ENCODE results near the gene FGF14.

FGF14 gene

GRCh38 chr13:101746513-101746912 is 655.3 kb downstream of the FGF14 start:
- no peak for DNase-seq (ENCODE audit: low read depth in 1 of 2, low spot score in 1 of 2)

- no peak for DNase-seq (ENCODE audit: low read depth in 1 of 2, low spot score in 1 of 2)
Measured at GRCh38 chr13:101739382-101740178, 662.3 kb downstream of the FGF14 start.

DNA sequence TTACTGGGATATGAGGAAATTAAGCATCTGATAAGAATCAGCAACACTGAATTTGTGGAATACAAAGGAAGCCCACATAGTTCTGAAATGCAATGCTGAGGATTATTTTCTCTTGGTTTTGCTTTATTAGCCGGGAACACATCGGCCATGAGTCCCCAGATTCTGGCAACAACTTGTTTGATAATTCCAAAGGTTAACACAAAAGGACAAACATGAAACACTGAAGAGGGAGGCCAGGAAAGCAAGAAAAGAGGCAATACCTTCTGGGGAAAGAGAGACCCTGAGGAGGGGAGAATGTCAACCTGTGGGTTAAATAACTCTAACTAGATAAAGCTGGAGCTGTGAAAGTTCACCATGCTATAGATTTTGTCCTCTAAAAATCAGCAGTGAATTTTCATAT is 663.5 kb downstream of the FGF14 start:
- DNase-seq (ENCODE audit: low read depth in 1 of 2, low spot score in 1 of 2) = no peak

DNA sequence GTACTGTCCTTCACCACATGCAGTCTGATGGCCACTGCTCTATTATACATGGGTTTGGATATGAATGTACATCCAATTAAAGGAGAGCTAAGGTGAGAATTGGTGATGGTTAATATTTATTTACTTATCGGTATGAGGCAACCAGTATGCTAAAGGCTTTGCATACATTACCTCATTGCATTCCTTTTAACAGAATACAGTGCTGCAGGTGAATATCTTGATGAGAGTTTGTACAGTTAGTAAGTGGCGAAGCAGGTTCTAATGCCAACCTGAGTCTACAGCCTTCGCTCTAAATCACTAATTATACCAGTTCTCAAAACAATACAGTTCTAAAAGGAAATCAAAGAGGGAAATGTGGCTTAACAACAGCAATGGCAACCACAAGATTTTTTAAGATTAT is 665.3 kb downstream of the FGF14 start:
- no peak for DNase-seq (ENCODE audit: low read depth in 1 of 2, low spot score in 1 of 2)

- no peak for DNase-seq (ENCODE audit: low read depth in 1 of 2, low spot score in 1 of 2)
Measured at GRCh38 chr13:101730420-101731000, 671.3 kb downstream of the FGF14 start.

DNA sequence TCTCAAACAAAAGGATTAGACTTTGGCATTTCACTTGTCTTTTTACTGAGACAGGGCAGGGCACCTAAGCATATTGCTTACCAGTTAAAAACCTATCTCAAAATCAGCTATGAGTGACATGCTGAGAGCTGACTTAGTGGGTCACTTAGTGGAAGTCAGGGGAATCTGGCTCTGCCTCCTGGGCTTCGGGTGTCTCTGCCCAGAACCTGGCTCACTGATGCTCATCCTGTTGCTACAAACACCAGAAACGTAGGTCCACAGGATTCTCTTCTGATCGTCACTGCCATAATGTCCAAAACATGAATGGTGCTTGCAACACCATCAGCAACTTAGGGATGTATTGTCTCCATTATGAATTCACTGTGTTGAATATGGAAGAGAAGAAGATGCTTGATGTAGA is 673.2 kb downstream of the FGF14 start:
- DNase-seq (ENCODE audit: low read depth in 1 of 2, low spot score in 1 of 2) = no peak

DNA sequence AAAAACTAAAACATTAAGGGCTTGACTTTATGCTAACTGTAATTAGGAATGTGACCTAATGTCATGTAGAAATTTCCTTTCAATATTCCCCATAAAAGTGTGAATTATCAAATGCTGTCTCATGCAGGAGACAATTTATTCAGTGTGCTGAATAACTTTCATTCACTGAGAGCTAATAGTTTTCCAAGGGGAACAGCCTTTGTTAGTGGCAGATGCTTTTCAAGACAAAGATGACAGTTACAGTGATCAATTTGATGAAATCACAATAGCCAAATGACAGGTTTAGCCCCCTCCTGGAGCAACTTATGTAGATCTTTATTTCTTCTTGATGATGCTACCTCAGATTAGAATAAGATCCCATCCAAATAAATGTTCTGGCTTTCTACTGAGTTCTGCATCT is 673.8 kb downstream of the FGF14 start:
- DNase-seq (ENCODE audit: low read depth in 1 of 2, low spot score in 1 of 2) = no peak

DNA sequence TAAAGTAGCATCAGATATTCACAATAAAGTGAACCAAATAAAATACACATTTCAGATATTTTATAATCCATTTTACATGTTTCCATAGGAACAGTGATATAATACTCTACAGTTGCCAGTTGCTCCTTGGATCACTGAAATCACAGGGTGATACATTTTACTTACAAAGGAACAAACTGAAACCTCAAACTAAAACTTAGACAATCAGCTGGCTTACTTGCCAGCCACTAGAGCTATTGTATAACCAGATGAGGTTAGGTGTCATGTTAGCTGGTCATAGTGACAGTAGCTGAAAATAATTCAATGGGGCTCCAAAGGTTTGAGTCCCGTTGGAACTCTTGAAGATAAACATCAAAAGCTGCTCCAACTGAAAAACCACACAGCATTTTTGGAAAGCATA is 674.7 kb downstream of the FGF14 start:
- no peak for DNase-seq (ENCODE audit: low read depth in 1 of 2, low spot score in 1 of 2)

- no peak for DNase-seq (ENCODE audit: low read depth in 1 of 2, low spot score in 1 of 2)
Measured at GRCh38 chr13:101726681-101727080, 675.2 kb downstream of the FGF14 start.

DNA sequence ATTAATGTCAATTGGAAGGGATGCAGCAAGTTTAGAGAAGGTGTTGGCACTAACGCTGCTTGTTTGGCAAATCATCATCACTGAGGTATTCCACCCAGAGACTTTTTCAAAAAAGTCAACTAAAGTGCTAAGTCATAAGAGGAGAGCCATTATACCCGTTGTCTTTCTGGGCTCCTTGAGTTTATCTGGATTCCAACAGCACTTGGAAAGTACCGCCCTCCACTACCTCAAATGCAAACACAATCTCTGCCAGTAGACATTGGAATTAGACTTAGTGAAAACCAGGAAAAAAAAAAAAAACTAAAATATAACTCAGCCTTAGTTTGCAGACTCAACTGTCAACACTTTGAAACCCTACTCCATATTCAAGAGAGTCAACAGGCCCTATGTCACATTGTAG is 683.4 kb downstream of the FGF14 start:
- no peak for DNase-seq (ENCODE audit: low read depth in 1 of 2, low spot score in 1 of 2)

DNA sequence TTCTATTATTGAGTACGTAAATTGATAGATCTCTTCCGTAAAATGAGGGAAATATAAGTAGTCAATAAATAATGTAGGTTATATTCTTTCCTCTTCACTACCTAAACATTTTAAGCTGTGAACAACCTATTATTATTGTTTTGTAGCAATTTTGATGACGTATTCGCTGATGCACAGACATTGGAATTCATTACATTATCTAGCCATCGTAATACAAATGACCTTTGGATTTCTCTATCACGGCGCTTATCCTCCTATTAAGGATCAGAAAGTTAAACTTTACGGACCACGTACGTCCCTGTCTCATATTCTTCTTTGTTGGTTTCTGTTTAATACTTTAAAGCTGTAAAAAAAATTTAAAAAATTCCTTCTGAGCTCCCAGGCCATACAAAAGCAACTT is 684.5 kb downstream of the FGF14 start:
- no peak for DNase-seq (ENCODE audit: low read depth in 1 of 2, low spot score in 1 of 2)

DNA sequence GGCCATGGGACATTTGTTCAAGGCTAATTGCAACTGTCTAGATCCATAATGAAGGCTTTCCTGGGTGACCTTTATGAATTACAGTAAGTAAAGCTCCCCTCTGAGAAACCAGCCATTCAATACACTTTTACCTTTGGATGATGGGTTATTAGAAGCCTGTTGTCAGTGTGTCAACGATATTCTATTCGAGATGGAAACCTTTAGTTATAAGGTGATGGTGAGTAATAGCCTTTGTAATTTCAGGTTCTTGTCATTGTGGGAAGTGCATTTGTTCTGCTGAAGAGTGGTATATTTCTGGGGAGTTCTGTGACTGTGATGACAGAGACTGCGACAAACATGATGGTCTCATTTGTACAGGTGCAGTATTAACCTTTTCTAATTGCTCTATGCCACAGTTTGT is 687.7 kb downstream of the FGF14 start:
- DNase-seq (ENCODE audit: low read depth in 1 of 2, low spot score in 1 of 2) = no peak

DNA sequence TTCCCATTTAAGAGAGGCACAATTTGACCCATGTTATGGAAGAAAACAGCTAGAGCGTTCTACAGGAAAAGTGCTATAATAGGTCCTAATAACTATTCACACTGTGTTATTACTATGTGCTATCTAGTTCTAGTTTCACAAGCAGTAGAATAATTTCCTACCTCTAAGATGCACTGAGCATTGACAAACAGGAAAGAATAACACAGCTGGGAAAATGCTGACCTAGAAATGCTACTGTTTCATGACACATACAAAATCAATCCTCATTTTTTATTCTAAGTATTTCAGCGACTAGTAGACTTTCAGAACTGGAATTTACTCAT is 689.9 kb downstream of the FGF14 start:
- no peak for DNase-seq (ENCODE audit: low read depth in 1 of 2, low spot score in 1 of 2)

DNA sequence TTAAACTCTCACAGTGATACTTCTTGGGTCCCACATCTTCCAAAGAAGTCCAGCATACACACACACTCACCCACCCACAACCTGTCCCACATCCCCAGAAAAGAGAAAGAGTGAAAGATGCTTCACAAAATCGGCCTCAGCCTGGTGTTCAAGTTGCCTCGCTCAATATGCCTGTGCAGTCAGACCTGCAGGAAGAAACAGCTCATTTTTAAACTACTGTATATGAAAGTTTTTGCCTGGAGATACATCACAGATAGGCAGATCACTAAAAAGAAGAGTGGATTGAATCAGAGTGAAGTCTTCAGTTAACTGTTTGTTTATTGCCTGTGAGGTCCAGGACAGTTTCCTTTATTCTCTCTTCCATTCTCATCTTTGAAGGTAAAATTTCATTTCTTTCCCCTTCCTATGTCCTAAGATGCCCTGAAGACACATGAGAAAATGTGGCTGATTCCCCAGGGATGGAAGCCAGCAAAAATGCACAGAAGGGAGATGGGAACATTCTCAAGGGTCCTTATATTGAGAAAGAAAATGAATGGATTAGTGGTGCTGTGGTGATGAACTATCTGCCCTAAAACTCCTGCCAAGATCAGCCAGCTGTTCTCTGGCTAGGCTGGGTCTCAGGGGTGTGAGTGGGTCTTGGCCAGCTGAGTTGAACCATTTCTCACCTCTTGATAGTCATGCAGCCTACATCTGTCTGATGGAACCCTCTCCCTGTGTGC is 690.4 kb downstream of the FGF14 start:
- DNase-seq (ENCODE audit: low read depth in 1 of 2, low spot score in 1 of 2) = no peak

- no peak for DNase-seq (ENCODE audit: low read depth in 1 of 2, low spot score in 1 of 2)
Measured at GRCh38 chr13:101709952-101710351, 691.9 kb downstream of the FGF14 start.

DNA sequence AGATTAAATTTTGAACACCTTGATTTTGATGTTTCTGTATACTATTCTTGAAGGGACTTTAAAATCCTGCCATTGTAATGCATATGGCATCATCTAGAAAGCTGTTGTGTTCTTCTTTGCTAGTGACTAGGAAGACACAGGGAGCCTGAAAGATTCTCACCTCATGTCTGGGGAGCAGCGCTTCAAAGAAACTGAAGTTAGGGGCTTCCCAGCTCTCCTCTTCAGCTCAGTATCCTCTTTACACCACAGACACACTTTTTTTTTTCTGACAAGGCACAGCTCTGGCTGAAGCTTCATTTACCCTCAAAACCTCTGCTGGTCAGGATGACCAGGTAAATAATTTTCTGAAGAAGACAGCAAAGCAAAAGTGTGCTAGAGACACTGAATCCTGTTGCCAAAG is 693.7 kb downstream of the FGF14 start:
- no peak for DNase-seq (ENCODE audit: low read depth in 1 of 2, low spot score in 1 of 2)

DNA sequence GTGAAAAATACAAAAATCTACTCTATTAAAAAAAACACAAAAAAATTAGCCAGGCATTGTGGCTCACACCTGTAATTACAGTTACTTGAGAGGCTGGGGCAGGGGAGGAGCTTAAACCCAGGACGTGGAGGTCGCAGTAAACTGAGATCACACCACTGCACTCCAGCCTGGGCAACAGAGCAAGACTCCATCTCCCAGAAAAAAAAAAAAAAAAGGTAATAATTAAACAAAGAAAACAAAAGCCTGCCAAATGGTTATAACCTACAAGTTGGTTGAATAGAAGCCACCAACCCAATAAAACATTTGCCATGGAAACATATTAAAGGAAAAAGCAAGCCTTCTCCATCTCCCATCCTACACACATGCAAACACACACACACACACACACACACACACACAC is 694.2 kb downstream of the FGF14 start:
- no peak for DNase-seq (ENCODE audit: low read depth in 1 of 2, low spot score in 1 of 2)

DNA sequence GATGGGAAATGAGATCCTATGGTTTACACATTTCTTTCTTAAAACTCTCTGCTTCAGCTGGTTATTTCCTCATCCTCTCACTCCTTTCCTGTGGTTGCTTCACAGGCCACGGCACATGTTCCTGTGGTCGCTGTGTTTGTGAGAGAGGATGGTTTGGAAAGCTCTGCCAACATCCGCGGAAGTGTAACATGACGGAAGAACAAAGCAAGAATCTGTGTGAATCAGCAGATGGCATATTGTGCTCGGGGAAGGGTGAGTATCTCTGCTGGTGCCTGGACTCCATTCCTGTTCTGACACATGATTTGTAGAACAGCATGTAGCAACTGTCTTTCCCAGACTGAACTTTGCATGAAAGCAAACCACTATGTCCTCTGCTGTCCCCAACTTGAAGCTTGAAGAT is 695.2 kb downstream of the FGF14 start:
- DNase-seq (ENCODE audit: low read depth in 1 of 2, low spot score in 1 of 2) = no peak

DNA sequence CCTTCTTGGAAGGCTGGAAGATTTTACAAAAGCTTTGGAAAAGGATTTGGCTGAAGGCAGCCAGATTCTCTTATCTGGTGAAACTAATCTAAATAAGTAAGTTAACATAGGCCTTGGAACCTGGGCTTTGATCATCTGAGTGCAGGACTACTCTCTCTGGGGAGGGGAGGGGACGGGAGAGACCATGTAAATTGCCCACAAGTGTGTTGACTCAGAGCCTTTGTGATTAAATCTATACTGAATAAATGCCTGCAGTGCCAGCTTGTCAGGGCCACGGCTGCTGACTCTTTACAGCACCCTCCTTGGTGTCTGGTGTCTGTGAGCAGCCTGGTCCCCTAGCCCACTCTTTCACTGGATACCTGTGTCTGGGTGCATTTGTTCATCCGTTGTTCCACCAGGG is 698.0 kb downstream of the FGF14 start:
- no peak for DNase-seq (ENCODE audit: low read depth in 1 of 2, low spot score in 1 of 2)

DNA sequence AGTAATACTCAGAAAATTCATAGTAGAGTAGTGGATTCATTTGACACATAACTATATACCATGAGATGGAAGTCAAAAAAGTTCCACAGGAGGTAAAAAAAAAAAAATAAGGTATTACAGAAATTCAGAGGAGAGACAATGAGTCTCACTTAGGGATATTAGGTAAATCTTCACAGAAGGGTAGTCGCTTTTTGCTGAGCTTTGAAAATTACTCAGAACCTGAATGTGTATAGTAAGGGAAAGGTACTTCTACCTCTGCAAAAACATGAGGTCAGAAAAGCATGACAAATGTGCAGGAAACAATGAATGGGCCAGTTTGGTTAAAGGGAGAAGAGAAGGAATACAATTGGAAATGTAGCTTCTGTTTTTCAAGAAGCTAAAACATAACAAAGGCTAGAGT is 698.8 kb downstream of the FGF14 start:
- no peak for DNase-seq (ENCODE audit: low read depth in 1 of 2, low spot score in 1 of 2)

GRCh38 chr13:101700598-101700997 is 701.2 kb downstream of the FGF14 start:
- no peak for DNase-seq (ENCODE audit: low read depth in 1 of 2, low spot score in 1 of 2)

GRCh38 chr13:101698400-101698799 is 703.4 kb downstream of the FGF14 start:
- no peak for DNase-seq (ENCODE audit: low read depth in 1 of 2, low spot score in 1 of 2)

GRCh38 chr13:101697745-101698144 is 704.1 kb downstream of the FGF14 start:
- no peak for DNase-seq (ENCODE audit: low read depth in 1 of 2, low spot score in 1 of 2)

All from activated T-helper 1 cell treated with anti-CD3 and anti-CD28 coated beads, Interleukin-2, amount 50 U/mL, for 16 hours (primary cell).